Duodenal mucosa (tissue), 2 donors: ENCODE results near the gene SLC35G2.

Experiments used
- H3K27ac ChIP-seq: one replicate; pipeline ENCODE4 v1.7.0; 2013; ENCODE audit warnings: low read depth, low read length
- H3K27me3 ChIP-seq, 2 donors: one replicate each; pipeline ENCODE4 v1.7.0; 2013; ENCODE audit warnings: low read length in 2 of 2, control low read depth in 1 of 2; ENCODE audit not compliant: insufficient read depth in 2 of 2, control insufficient read depth in 1 of 2
- H3K36me3 ChIP-seq, 2 donors: one replicate each; pipeline ENCODE4 v1.7.0; 2013; ENCODE audit warnings: low read length in 2 of 2, control low read depth in 1 of 2; ENCODE audit not compliant: insufficient read depth in 2 of 2, control insufficient read depth in 1 of 2
- H3K4me1 ChIP-seq, 2 donors: one replicate each; pipeline ENCODE4 v1.7.0; 2013; ENCODE audit warnings: low read length in 2 of 2, control low read depth in 1 of 2; ENCODE audit not compliant: insufficient read depth in 2 of 2, control insufficient read depth in 1 of 2
- H3K4me3 ChIP-seq, 2 donors: one replicate each; pipeline ENCODE4 v1.7.0; 2013; ENCODE audit warnings: low read length in 2 of 2, low read depth in 1 of 2
- H3K9ac ChIP-seq, 2 donors: one replicate each; pipeline ENCODE4 v1.7.0; 2013; ENCODE audit warnings: low read length in 2 of 2, low read depth in 1 of 2
- H3K9me3 ChIP-seq, 2 donors: one replicate each; pipeline ENCODE4 v1.7.0; 2013; ENCODE audit warnings: low read length in 2 of 2, control low read depth in 1 of 2; ENCODE audit not compliant: control insufficient read depth in 1 of 2

SLC35G2 gene

DNA sequence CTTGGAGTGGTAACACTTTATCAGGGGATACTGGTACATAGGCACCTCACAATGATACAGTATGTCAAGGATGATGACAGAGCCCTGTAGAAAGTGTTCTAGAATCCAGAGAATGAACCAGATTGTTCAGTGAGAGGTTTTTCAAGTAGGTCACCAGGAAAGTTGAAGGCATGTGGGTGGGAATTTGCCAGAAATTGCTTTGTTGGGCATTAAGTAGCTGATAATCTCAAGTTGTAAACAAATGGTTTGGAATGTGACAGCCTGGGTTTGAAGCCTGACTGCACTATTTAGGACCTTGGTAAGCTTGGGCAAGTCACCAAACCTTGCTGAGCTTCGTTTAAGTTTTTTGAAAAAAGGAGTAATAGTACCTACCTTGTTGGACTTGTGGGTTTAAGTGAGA, 12.5 kb downstream of the SLC35G2 start:
- Histone ChIP-seq H3K9me3 (no peaks in the 10 kb centered on the region), H3K27ac (no peak overlapping the region), H3K4me1 (no peaks in the 10 kb centered on the region), H3K9ac (no peak overlapping the region), H3K36me3 (no peaks in the 10 kb centered on the region), H3K27me3 (no peaks in the 10 kb centered on the region), H3K4me3 (no peak overlapping the region)

DNA sequence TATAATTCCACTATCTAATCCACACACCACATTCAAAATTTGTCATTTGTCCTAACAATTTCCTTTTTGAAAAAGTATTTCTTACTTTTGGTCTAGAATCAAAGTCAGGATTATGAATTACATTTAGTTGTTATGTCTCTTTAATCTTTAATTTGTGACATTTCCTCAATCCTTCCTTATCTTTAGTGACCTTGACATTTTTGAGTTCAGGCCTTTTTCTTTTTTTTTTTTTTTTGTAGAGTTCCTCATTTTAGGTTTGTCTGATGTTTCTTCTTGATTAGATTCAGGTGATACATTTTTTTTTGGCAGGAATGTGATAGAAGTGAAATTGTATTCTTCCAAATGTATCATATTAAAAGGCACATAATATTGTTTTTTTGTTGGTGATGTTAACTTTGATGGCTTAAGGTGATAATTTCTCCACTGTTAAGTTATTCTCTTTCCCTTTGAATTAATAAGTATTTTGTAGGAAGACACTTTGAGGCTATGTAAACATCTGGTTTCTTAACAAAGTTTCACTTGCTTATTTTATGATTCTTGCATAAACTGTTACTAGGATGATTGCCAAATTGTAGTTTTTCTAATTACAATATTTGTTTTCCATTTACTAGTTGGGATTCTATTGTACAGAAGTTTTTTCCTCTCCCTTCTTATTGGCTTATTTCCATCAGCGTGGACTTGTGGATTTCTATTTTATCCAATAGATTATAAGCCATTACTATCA, 16.3 kb downstream of the SLC35G2 start:
- H3K27ac ChIP-seq: no peak overlapping the region

DNA sequence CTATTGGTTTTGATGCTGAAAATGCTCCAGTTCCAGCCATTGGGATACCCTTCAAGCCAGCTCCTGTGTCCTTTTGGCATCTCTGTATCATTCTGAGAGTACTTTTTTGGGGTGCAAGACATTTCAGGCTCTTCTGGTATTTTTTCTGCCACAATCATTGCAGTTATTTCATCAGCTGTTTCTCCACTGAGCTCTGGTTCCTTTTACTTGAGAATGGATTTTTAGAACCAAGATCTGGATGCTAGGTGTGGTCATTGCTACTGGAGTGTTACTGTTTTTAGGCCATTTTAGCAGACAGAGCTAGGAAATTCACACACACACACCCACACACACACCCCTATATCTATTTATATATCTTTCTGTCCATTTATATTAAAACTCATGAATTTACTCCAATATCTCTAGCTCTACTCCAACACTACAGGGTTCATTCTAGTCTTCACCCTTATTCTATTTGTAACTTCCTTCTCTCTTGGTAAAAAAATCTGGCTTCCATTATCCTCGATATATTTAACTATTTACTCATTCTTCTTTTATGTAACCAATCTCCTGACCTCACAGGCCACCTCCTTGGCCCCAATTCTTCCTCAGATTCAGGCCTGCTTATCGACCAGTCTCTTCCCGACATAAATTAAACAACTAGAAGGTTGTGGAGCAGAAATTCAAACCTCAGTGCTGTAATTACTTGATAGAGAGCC, 17.0 kb downstream of the SLC35G2 start:
- no peaks in the 10 kb centered on the region for H3K36me3 ChIP-seq
- no peak overlapping the region for H3K27ac ChIP-seq
- no peak overlapping the region for H3K9ac ChIP-seq
- H3K4me1 ChIP-seq: no peaks in the 10 kb centered on the region
- no peaks in the 10 kb centered on the region for H3K27me3 ChIP-seq
- no peak overlapping the region for H3K4me3 ChIP-seq
- no peaks in the 10 kb centered on the region for H3K9me3 ChIP-seq

More for the DNA sequence above, 16.3 kb downstream of the SLC35G2 start:
- no peaks in the 10 kb centered on the region for H3K27me3 ChIP-seq
- no peaks in the 10 kb centered on the region for H3K4me1 ChIP-seq
- H3K36me3 ChIP-seq: no peaks in the 10 kb centered on the region
- no peak overlapping the region for H3K9ac ChIP-seq
- no peak overlapping the region for H3K4me3 ChIP-seq
- H3K9me3 ChIP-seq: no peaks in the 10 kb centered on the region

DNA sequence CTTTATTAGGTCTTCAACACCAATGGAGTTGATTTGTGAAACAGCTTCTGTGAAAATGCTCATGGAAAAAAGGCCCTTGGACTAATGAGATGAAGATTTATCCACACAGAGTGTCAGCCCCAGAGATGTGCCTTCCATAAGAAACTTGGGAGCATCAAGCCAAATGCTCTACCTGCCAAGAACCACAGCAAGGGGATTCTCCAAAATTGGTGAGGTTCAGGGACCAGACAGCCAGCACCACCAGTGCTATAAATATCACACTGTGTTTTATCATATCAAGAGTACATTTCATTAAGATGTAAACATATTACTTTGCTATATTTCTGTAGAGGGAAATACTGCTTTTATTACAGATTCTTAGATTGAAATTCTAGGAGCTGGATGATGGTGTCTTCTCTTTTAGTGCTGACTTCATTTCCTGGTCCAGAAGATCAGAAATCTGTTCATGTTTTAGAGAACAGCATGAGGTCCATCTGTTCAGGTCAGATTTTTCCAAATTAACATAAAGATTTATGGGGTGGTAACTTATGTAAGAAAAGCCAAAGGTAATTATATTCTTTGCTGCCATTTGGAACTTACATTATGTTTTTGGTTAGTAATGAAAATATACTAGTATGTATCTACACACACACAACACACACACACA, 17.7 kb downstream of the SLC35G2 start:
- H3K36me3 ChIP-seq: no peaks in the 10 kb centered on the region
- H3K27ac ChIP-seq: no peak overlapping the region
- H3K27me3 ChIP-seq: no peaks in the 10 kb centered on the region
- H3K9me3 ChIP-seq: no peaks in the 10 kb centered on the region
- H3K9ac ChIP-seq: no peak overlapping the region
- no peaks in the 10 kb centered on the region for H3K4me1 ChIP-seq
- no peak overlapping the region for H3K4me3 ChIP-seq

DNA sequence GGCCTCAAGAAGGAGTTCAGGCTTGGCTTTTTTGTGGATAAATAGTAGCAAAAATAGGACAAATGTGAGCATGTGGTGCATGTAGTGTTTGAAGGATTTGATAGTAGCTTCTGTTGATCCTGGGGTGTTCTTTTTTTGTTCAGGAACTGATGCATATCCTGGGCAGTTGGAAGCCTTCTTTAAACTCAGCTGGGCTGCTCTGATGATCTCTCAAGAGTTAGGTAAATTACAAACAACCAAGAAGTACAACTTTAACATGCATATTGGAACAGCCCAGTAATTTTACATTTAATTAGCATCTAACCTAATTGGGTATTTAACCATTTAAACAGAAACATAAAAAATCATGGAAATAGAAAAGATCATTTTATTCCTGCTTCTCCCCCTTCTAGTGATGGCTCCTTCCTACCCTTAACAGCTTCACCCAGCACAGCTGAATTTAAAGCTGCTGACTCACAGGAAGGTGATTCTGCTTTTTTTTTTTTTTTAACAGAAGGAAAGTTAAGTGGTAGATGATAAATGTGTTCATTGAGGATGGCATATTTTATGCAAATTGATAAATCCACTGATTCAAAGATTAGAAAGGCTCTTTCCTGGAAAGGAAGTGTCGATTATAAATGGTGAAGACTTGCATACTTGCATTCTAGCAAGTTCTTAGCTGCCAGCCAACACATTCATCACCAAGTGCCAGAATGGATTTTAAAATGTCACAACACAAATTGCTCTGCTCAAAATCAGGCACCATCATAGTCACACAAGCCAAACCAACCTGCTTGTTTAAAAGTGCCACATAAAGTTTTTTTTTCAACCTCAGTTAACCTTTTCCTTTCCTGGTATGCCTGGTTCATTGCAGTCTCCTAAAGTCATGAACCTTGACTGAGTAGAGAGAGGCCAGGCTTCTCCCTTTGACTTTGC, 20.0 kb downstream of the SLC35G2 start:
- H3K9ac ChIP-seq: no peak overlapping the region
- no peak overlapping the region for H3K27ac ChIP-seq

DNA sequence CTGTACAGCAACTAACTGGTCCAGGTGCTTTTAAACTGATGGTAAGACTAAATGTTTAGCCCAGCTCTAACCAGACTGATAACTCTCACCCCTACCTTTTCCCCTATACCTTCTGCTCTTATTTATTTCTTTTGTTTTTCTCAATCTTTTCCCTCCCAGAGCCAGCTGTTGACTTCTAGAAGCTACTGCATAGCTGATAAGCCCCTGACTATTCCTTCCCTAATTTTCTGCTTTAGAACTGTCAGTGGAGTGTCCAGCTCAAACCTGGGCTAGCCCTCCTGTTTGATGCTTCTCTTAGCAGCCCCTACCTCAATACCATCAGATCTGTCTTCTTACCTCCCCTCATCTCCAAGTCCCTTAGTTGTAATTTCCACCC, 20.6 kb downstream of the SLC35G2 start:
- H3K27ac ChIP-seq: no peak overlapping the region
- H3K9ac ChIP-seq: no peak overlapping the region
- no peaks in the 10 kb centered on the region for H3K36me3 ChIP-seq
- H3K4me3 ChIP-seq: no peak overlapping the region
- H3K27me3 ChIP-seq: no peaks in the 10 kb centered on the region
- H3K9me3 ChIP-seq: no peaks in the 10 kb centered on the region
- no peaks in the 10 kb centered on the region for H3K4me1 ChIP-seq

More for the DNA sequence above, 20.0 kb downstream of the SLC35G2 start:
- no peaks in the 10 kb centered on the region for H3K27me3 ChIP-seq
- H3K9me3 ChIP-seq: no peaks in the 10 kb centered on the region
- no peak overlapping the region for H3K4me3 ChIP-seq
- no peaks in the 10 kb centered on the region for H3K36me3 ChIP-seq
- no peaks in the 10 kb centered on the region for H3K4me1 ChIP-seq

DNA sequence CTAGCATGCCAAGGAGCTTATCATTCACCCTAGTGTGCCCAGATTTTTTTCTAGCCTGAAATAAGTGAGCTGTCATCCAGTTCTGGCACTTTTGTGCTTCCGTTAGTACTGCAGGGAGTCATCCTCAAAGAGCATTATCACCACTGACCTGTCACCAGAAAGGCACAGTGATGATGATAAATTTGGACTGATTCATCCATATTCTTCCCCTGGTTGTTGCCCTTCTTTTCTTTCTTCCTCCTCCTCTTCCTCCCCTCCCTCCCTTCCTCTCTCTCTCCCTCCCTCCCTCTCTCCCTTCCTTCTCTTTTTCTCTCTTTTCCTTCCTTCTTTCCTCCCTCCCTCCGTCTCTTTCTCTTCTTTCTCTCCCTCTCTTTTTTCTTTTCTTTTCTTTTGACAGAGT, 21.3 kb downstream of the SLC35G2 start:
- Histone ChIP-seq H3K4me3 (no peak overlapping the region), H3K9ac (no peak overlapping the region), H3K36me3 (no peaks in the 10 kb centered on the region), H3K27me3 (no peaks in the 10 kb centered on the region), H3K27ac (no peak overlapping the region), H3K4me1 (no peaks in the 10 kb centered on the region), H3K9me3 (no peaks in the 10 kb centered on the region)

DNA sequence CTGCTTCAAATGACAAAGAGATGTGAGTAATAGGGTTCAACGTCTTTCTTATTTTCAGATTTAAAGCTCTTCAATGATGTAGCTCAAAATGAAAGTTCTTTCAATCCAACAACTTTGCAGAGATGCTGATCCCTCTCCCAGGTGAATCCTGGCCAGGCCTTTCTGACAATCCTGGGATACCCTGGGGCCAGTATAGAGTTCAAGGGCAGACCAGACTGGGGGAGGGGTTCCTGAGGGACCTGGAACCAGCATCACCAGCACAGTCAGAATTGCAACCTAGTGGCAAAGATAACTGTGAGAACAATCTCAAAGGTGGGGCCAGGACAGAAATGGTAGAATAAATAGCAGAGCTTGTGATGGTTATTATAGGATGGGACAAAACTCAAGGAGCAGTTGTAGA, 23.4 kb downstream of the SLC35G2 start:
- Histone ChIP-seq H3K27me3 (no peaks in the 10 kb centered on the region), H3K9me3 (no peaks in the 10 kb centered on the region), H3K27ac (no peak overlapping the region)

DNA sequence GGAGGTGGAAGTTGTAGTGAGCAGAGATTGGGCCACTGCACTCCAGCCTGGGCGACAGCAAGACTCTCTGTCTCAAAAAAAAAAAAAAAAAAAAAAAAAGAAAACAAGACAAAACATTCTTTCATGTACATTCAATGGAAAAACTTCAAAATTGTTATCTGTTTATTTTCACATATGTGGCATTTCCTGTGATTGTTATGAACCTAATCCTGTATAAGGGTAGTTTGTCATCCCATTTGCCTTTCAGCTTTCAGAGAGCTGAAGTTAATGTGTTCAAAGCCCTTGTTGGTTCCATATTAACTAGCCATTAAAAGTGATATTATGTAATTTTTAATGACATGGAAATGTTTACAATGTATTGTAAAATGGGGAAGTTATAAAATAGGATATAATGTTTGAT, 25.8 kb downstream of the SLC35G2 start:
- Histone ChIP-seq H3K9ac (no peak overlapping the region), H3K4me3 (no peak overlapping the region), H3K27me3 (no peaks in the 10 kb centered on the region), H3K27ac (no peak overlapping the region), H3K9me3 (no peaks in the 10 kb centered on the region), H3K36me3 (peaks cover 0 to 4% of the 10 kb centered on the region in 2 donors), H3K4me1 (no peaks in the 10 kb centered on the region)

More for the DNA sequence above, 23.4 kb downstream of the SLC35G2 start:
- no peak overlapping the region for H3K9ac ChIP-seq
- no peak overlapping the region for H3K4me3 ChIP-seq
- H3K4me1 ChIP-seq: no peaks in the 10 kb centered on the region
- H3K36me3 ChIP-seq: peaks cover 0 to 4% of the 10 kb centered on the region in 2 donors
